SKM-1 treated with dmso at 0.1 percent for 144 hours (cell line): Measurements from ENCODE around the gene CPT1A.

Experiments used
- DNase-seq: peaks from one replicate; lab custom pipeline; 2025; ENCODE audit not compliant: unreplicated experiment; lab: John Stamatoyannopoulos, UW

CPT1A gene

GRCh38 chr11:68832476-68833181 is 9.1 kb downstream of the CPT1A start:
- no peak for DNase-seq

GRCh38 chr11:68831124-68831523 is 10.6 kb downstream of the CPT1A start:
- no peak for DNase-seq

GRCh38 chr11:68829581-68829980 is 12.1 kb downstream of the CPT1A start:
- DNase-seq = no peak

GRCh38 chr11:68828957-68829356 is 12.8 kb downstream of the CPT1A start:
- no peak for DNase-seq

- peak; percentile 56 for DNase-seq
These were observed 13.4 kb downstream of the CPT1A start for GRCh38 chr11:68828155-68828931.

GRCh38 chr11:68827733-68828132 is 14.0 kb downstream of the CPT1A start:
- peak; percentile 50 for DNase-seq

- no peak for DNase-seq
These were observed 15.0 kb downstream of the CPT1A start for GRCh38 chr11:68826726-68827125.

GRCh38 chr11:68825571-68825970 is 16.1 kb downstream of the CPT1A start:
- no peak for DNase-seq

- DNase-seq = no peak
These were observed 19.2 kb downstream of the CPT1A start for GRCh38 chr11:68822546-68822945.

- DNase-seq = no peak
These were observed 20.0 kb downstream of the CPT1A start for GRCh38 chr11:68821670-68822069.

GRCh38 chr11:68819362-68819761 is 22.4 kb downstream of the CPT1A start:
- no peak for DNase-seq

- DNase-seq = no peak
These were observed 23.5 kb downstream of the CPT1A start for GRCh38 chr11:68818181-68818580.

- DNase-seq = no peak
These were observed 24.2 kb downstream of the CPT1A start for GRCh38 chr11:68817554-68817953.

GRCh38 chr11:68816917-68817419 is 24.7 kb downstream of the CPT1A start:
- no peak for DNase-seq

- DNase-seq = no peak
These were observed 25.4 kb downstream of the CPT1A start for GRCh38 chr11:68816251-68816776.

GRCh38 chr11:68813773-68814172 is 27.9 kb downstream of the CPT1A start:
- no peak for DNase-seq

GRCh38 chr11:68812526-68812925 is 29.2 kb downstream of the CPT1A start:
- no peak for DNase-seq

- DNase-seq = no peak
These were observed 31.6 kb downstream of the CPT1A start for GRCh38 chr11:68810164-68810563.

- no peak for DNase-seq
These were observed 32.2 kb downstream of the CPT1A start for GRCh38 chr11:68809506-68809905.

GRCh38 chr11:68808787-68809186 is 32.9 kb downstream of the CPT1A start:
- no peak for DNase-seq

GRCh38 chr11:68806931-68807844 is 34.5 kb downstream of the CPT1A start:
- no peak for DNase-seq
